Measurements from ENCODE around the gene EPS8L2.
A peak's percentile ranks its signal among the peaks of the same experiment; 100 is the strongest.

Gene EPS8L2

GRCh38 chr11:695288-695537 is 10.8 kb upstream of the EPS8L2 start:
- Histone ChIP-seq H3K27ac (ENCODE audit: low read depth in 2 of 2, low read length in 2 of 2) (peak overlapping the region; percentile 99 to 100), H3K4me1 (ENCODE audit: control insufficient read depth in 2 of 2, insufficient read depth in 2 of 2, low read length in 2 of 2) (peaks cover 30 to 47% of the 10 kb centered on the region in 2 donors), H3K27me3 (ENCODE audit: control insufficient read depth in 2 of 2, insufficient read depth in 2 of 2, low read length in 2 of 2) (no peaks in the 10 kb centered on the region)

DNA sequence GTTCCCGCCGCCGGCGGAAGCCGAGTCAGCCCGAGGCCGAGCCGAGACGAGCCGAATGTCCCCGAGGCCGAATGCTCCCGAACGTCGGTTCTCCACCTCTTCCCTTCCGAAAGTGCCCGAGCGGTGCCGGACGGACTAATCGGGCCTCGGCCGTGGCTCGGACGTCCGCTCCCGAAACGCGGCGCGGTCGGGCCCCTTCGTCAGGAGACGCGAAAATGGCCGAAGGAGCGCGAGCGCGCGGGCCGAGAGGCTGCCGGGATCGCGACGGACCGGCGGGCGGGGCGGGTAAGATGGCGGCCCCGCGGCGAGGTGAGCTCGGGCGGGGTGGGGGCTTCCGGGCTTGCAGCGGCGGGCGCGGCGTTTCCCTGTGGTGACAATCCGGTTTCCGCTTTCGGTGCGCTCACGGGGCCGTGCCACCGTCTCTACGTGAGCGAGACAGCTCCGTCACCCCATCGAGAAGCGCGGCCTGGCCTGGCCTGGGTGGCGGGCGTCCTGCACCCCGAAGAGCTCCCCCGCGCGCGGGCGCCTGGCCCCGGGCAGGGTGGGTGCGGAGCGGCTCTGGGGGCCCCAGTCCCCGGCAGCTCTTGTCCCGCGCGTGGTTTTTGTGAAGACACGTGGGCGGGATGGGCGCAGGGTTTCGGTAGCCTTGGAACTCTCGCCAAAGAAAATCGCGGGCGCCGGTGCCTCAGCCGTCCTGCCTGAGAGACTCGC is 10.3 kb upstream of the EPS8L2 start, which contains the start of gene TMEM80:
Gene TMEM80, plus strand, starts transcription at position 279 of the 711 bp plus-strand sequence. Its CDS starts 12 bp downstream, at position 291.
- H3K9me3 ChIP-seq (ENCODE audit: control insufficient read depth in 2 of 2, low read length in 2 of 2): no peaks in the 10 kb centered on the region
- H3K9ac ChIP-seq (ENCODE audit: low read depth in 1 of 2, low read length in 2 of 2): peak within 1 kb of the TSS; percentile 94 to 100
- peak within 1 kb of the TSS; percentile 85 to 93 for H3K4me3 ChIP-seq (ENCODE audit: low read length in 2 of 2)
- peaks cover 0 to 12% of the 10 kb centered on the region in 2 donors for H3K36me3 ChIP-seq (ENCODE audit: control insufficient read depth in 2 of 2, insufficient read depth in 2 of 2, low read length in 2 of 2)
- no peaks in the 10 kb centered on the region for H3K27me3 ChIP-seq (ENCODE audit: control insufficient read depth in 2 of 2, insufficient read depth in 2 of 2, low read length in 2 of 2)
- peak within 1 kb of the TSS; percentile 99 to 100 for H3K27ac ChIP-seq (ENCODE audit: low read depth in 2 of 2, low read length in 2 of 2)
- peaks cover 29 to 44% of the 10 kb centered on the region in 2 donors for H3K4me1 ChIP-seq (ENCODE audit: control insufficient read depth in 2 of 2, insufficient read depth in 2 of 2, low read length in 2 of 2)

More at GRCh38 chr11:695288-695537, 10.8 kb upstream of the EPS8L2 start:
- Histone ChIP-seq H3K36me3 (ENCODE audit: control insufficient read depth in 2 of 2, insufficient read depth in 2 of 2, low read length in 2 of 2) (peaks cover 0 to 8% of the 10 kb centered on the region in 2 donors), H3K4me3 (ENCODE audit: low read length in 2 of 2) (peak overlapping the region; percentile 83 to 93), H3K9me3 (ENCODE audit: control insufficient read depth in 2 of 2, low read length in 2 of 2) (no peaks in the 10 kb centered on the region), H3K9ac (ENCODE audit: low read depth in 1 of 2, low read length in 2 of 2) (peak overlapping the region; percentile 94 to 100)

GRCh38 chr11:696955-697491 is 9.0 kb upstream of the EPS8L2 start:
- Histone ChIP-seq H3K27ac (ENCODE audit: low read depth in 2 of 2, low read length in 2 of 2) (peak overlapping the region; percentile 99 to 100), H3K27me3 (ENCODE audit: control insufficient read depth in 2 of 2, insufficient read depth in 2 of 2, low read length in 2 of 2) (no peaks in the 10 kb centered on the region), H3K9me3 (ENCODE audit: control insufficient read depth in 2 of 2, low read length in 2 of 2) (no peaks in the 10 kb centered on the region), H3K4me3 (ENCODE audit: low read length in 2 of 2) (peak overlapping the region in 1 of 2 donors; percentile 0), H3K9ac (ENCODE audit: low read depth in 1 of 2, low read length in 2 of 2) (no peak overlapping the region), H3K4me1 (ENCODE audit: control insufficient read depth in 2 of 2, insufficient read depth in 2 of 2, low read length in 2 of 2) (peaks cover 17 to 31% of the 10 kb centered on the region in 2 donors), H3K36me3 (ENCODE audit: control insufficient read depth in 2 of 2, insufficient read depth in 2 of 2, low read length in 2 of 2) (peaks cover 0 to 19% of the 10 kb centered on the region in 2 donors)

DNA sequence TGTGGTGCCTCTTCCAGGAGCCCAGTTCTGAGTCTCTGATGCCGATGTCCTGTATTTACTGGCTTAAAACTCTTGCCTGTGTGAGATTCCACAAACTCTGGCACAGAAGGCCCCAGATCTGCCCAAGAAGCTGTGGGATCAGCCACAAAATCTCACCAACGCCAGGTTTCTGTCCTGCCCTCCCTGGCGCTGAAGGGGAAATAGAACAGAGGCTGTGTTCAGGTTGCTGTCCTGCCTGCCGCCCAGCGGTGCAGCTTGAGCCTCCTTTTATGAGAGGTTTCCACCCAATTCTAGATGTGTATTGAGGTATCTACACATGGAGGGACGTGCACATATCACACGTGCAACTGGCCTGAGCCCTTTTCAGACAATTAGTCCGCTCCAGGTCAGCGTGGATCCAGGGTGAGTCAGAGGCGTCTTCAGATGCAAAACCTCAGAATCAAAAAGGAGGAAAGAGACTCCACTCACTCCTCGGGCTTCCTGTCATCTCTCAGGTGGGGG is 8.2 kb upstream of the EPS8L2 start:
- Histone ChIP-seq H3K36me3 (ENCODE audit: control insufficient read depth in 2 of 2, insufficient read depth in 2 of 2, low read length in 2 of 2) (peaks cover 0 to 19% of the 10 kb centered on the region in 2 donors), H3K9ac (ENCODE audit: low read depth in 1 of 2, low read length in 2 of 2) (peak overlapping the region in 1 of 2 donors; percentile 25), H3K27me3 (ENCODE audit: control insufficient read depth in 2 of 2, insufficient read depth in 2 of 2, low read length in 2 of 2) (no peaks in the 10 kb centered on the region), H3K9me3 (ENCODE audit: control insufficient read depth in 2 of 2, low read length in 2 of 2) (no peaks in the 10 kb centered on the region), H3K27ac (ENCODE audit: low read depth in 2 of 2, low read length in 2 of 2) (peak overlapping the region in 1 of 2 donors; percentile 10), H3K4me1 (ENCODE audit: control insufficient read depth in 2 of 2, insufficient read depth in 2 of 2, low read length in 2 of 2) (peaks cover 23 to 31% of the 10 kb centered on the region in 2 donors), H3K4me3 (ENCODE audit: low read length in 2 of 2) (no peak overlapping the region)

GRCh38 chr11:698493-699115 is 7.4 kb upstream of the EPS8L2 start:
- Histone ChIP-seq H3K4me3 (ENCODE audit: low read length in 2 of 2) (no peak overlapping the region), H3K36me3 (ENCODE audit: control insufficient read depth in 2 of 2, insufficient read depth in 2 of 2, low read length in 2 of 2) (peaks cover 0 to 19% of the 10 kb centered on the region in 2 donors), H3K27me3 (ENCODE audit: control insufficient read depth in 2 of 2, insufficient read depth in 2 of 2, low read length in 2 of 2) (no peaks in the 10 kb centered on the region), H3K9ac (ENCODE audit: low read depth in 1 of 2, low read length in 2 of 2) (no peak overlapping the region), H3K9me3 (ENCODE audit: control insufficient read depth in 2 of 2, low read length in 2 of 2) (no peaks in the 10 kb centered on the region), H3K27ac (ENCODE audit: low read depth in 2 of 2, low read length in 2 of 2) (no peak overlapping the region), H3K4me1 (ENCODE audit: control insufficient read depth in 2 of 2, insufficient read depth in 2 of 2, low read length in 2 of 2) (peaks cover 26 to 32% of the 10 kb centered on the region in 2 donors)

DNA sequence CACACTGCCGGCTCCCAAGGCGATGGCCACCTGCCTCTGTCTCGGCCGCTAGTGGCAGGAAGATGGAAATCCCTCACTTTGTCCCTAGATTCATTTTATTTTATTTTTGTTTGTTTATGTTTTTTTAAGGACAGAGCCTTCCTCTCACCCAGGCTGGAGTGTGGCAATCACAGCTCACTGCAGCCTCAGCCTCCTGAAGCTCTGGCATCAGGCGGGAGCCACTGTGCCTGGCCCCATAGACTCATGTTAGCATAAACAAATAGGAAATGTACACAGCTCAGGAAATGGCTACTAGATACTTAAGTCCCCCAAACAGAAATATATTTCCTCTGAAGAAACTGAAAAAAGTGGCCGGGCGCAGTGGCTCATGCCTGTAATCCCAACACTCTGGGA is 6.9 kb upstream of the EPS8L2 start:
- Histone ChIP-seq H3K4me3 (ENCODE audit: low read length in 2 of 2) (no peak overlapping the region), H3K9ac (ENCODE audit: low read depth in 1 of 2, low read length in 2 of 2) (no peak overlapping the region), H3K9me3 (ENCODE audit: control insufficient read depth in 2 of 2, low read length in 2 of 2) (no peaks in the 10 kb centered on the region), H3K36me3 (ENCODE audit: control insufficient read depth in 2 of 2, insufficient read depth in 2 of 2, low read length in 2 of 2) (peaks cover 0 to 19% of the 10 kb centered on the region in 2 donors), H3K27ac (ENCODE audit: low read depth in 2 of 2, low read length in 2 of 2) (no peak overlapping the region), H3K27me3 (ENCODE audit: control insufficient read depth in 2 of 2, insufficient read depth in 2 of 2, low read length in 2 of 2) (no peaks in the 10 kb centered on the region), H3K4me1 (ENCODE audit: control insufficient read depth in 2 of 2, insufficient read depth in 2 of 2, low read length in 2 of 2) (peaks cover 26 to 32% of the 10 kb centered on the region in 2 donors)

GRCh38 chr11:699753-700152 is 6.3 kb upstream of the EPS8L2 start:
- H3K4me3 ChIP-seq (ENCODE audit: low read length in 2 of 2): no peak overlapping the region
- H3K9me3 ChIP-seq (ENCODE audit: control insufficient read depth in 2 of 2, low read length in 2 of 2): no peaks in the 10 kb centered on the region
- H3K27ac ChIP-seq (ENCODE audit: low read depth in 2 of 2, low read length in 2 of 2): no peak overlapping the region
- H3K4me1 ChIP-seq (ENCODE audit: control insufficient read depth in 2 of 2, insufficient read depth in 2 of 2, low read length in 2 of 2): peaks cover 29 to 36% of the 10 kb centered on the region in 2 donors
- peaks cover 0 to 19% of the 10 kb centered on the region in 2 donors for H3K36me3 ChIP-seq (ENCODE audit: control insufficient read depth in 2 of 2, insufficient read depth in 2 of 2, low read length in 2 of 2)
- no peak overlapping the region for H3K9ac ChIP-seq (ENCODE audit: low read depth in 1 of 2, low read length in 2 of 2)
- H3K27me3 ChIP-seq (ENCODE audit: control insufficient read depth in 2 of 2, insufficient read depth in 2 of 2, low read length in 2 of 2): no peaks in the 10 kb centered on the region

DNA sequence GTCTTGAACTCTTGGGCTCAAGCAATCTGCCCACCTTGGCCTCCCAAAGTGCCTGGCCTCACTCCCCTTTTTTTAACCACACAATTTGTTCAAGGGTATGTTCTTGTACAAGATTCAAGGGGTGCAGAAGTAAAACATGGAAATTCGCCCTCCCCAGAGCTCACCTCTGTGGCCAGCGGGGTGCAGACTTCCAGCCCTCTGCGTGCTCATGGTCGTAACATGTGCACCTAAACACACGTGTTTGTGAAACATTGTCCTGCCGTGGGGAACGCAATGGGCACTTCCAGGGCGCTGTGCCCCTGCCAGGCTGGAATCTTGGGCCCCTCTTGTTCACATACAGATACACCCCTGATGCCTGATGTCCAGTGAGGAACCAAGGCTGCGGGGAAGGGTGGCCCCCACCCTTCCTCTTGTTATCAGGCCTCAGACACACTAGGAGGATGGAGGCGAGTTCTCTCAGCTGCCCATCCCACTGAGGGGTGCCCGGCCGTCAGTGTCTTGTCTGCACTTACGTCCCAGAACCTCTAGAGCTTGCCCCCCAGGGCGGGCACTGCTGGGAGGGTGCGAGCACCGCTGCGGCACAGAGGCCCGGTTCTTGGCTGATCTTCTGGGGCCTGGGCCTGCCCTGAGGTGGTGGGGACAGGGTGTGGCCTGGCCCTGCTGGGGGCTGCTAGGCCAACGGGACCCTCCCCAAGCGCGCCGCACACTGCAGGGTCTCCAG is 4.1 kb upstream of the EPS8L2 start:
- Histone ChIP-seq H3K27ac (ENCODE audit: low read depth in 2 of 2, low read length in 2 of 2) (peak overlapping the region in 1 of 2 donors; percentile 99), H3K4me1 (ENCODE audit: control insufficient read depth in 2 of 2, insufficient read depth in 2 of 2, low read length in 2 of 2) (peaks cover 34 to 45% of the 10 kb centered on the region in 2 donors), H3K27me3 (ENCODE audit: control insufficient read depth in 2 of 2, insufficient read depth in 2 of 2, low read length in 2 of 2) (peaks cover 0 to 3% of the 10 kb centered on the region in 2 donors)

GRCh38 chr11:702462-703461 is 3.3 kb upstream of the EPS8L2 start:
- H3K9ac ChIP-seq (ENCODE audit: low read depth in 1 of 2, low read length in 2 of 2): peak overlapping the region; percentile 52 to 61
- H3K27me3 ChIP-seq (ENCODE audit: control insufficient read depth in 2 of 2, insufficient read depth in 2 of 2, low read length in 2 of 2): peaks cover 0 to 3% of the 10 kb centered on the region in 2 donors
- H3K36me3 ChIP-seq (ENCODE audit: control insufficient read depth in 2 of 2, insufficient read depth in 2 of 2, low read length in 2 of 2): peaks cover 0 to 19% of the 10 kb centered on the region in 2 donors
- no peak overlapping the region for H3K4me3 ChIP-seq (ENCODE audit: low read length in 2 of 2)
- no peaks in the 10 kb centered on the region for H3K9me3 ChIP-seq (ENCODE audit: control insufficient read depth in 2 of 2, low read length in 2 of 2)
- peaks cover 41 to 45% of the 10 kb centered on the region in 2 donors for H3K4me1 ChIP-seq (ENCODE audit: control insufficient read depth in 2 of 2, insufficient read depth in 2 of 2, low read length in 2 of 2)
- peak overlapping the region; percentile 95 to 99 for H3K27ac ChIP-seq (ENCODE audit: low read depth in 2 of 2, low read length in 2 of 2)

More for the DNA sequence above, 4.1 kb upstream of the EPS8L2 start:
- H3K9ac ChIP-seq (ENCODE audit: low read depth in 1 of 2, low read length in 2 of 2): no peak overlapping the region
- no peak overlapping the region for H3K4me3 ChIP-seq (ENCODE audit: low read length in 2 of 2)
- H3K36me3 ChIP-seq (ENCODE audit: control insufficient read depth in 2 of 2, insufficient read depth in 2 of 2, low read length in 2 of 2): peaks cover 0 to 19% of the 10 kb centered on the region in 2 donors
- H3K9me3 ChIP-seq (ENCODE audit: control insufficient read depth in 2 of 2, low read length in 2 of 2): no peaks in the 10 kb centered on the region

All from mucosa of rectum (tissue), 2 donors.